ENCODE measurements around the gene PIK3R6. TPM values are rescaled to one million over a fixed set of nuclear protein-coding genes. Genes with fewer than 3 reads are reported as not detected.

The PIK3R6 gene
- total RNA-seq, 1 experiment from 2014 or later = not detected

DNA sequence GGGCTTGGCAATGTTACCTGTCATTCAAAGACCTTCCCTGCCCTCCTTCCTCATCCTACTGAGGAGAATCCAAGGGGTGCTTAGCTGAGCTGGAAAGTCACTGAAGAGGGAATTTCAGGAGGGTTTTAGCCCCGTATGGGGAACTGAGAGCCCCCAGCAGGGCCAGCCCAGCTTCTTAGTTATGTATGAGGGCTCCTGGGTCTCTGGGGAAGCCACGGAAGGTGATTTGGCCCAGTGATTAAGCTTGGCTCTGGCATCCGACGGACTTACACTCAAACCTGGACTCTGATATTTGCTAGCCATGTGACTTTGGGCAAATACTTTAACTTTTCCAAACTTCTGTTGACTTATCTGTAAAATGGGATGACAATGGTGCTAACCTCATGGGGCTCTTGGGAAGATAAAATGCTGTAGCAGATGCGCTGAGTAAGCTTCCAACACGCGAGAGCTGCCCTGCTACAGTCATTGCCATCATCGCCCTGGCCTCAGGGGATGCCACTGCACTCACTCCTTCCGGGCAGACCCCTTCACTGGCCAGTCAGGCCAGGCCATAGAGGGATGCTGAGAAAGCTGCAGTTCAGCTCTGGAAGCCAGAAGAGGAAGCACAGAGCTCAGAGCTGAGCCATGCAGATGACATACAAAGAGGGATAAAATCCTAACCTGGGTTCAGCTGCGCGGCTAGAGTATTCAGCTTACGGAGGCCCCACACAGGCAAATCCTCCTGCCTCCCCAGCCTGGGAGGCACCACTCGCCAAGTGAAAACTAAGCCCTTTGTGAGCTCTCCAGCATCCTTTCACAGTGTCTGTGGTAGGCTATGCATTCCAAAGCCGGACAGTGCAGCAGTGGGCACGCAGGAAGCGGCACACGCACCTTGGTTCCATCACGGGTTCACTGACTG, 44.9 kb upstream of the PIK3R6 start:
- Histone ChIP-seq H3K27me3 (ENCODE audit: low read length) (peaks cover 8% of the 10 kb centered on the region), H2AFZ (ENCODE audit: low read length) (no peak overlapping the region), H3K4me3 (ENCODE audit: low read length) (no peak overlapping the region), H3K27ac (ENCODE audit: low read length) (no peak overlapping the region), H3K79me2 (ENCODE audit: low read length) (no peaks in the 10 kb centered on the region), H3F3A (ENCODE audit: low read length, unreplicated experiment) (no peaks in the 10 kb centered on the region), H3K9ac (ENCODE audit: low read length) (no peak overlapping the region), H4K20me1 (ENCODE audit: low read length) (no peaks in the 10 kb centered on the region), H3K4me2 (ENCODE audit: low read length) (no peak overlapping the region), H3K9me2 (replicated peaks; ENCODE audit: low read length) (no peaks in the 10 kb centered on the region), H3K9me3 (ENCODE audit: low read length) (no peaks in the 10 kb centered on the region), H3K36me3 (ENCODE audit: low read depth, low read length) (no peaks in the 10 kb centered on the region), H3K4me1 (ENCODE audit: insufficient read depth, low read length) (peaks cover 9% of the 10 kb centered on the region)
- CTCF ChIA-PET = interaction anchor here (0.7 kb wide), 1 partner anchor 247 kb away, joined by 4 read pairs; no protein-coding TSS in a partner anchor
- DNase-seq = no peak
- no peak for ATAC-seq
- TF ChIP-seq EZH2phosphoT487 (IDR thresholded peaks at IDR 0.05; ENCODE audit: borderline replicate concordance, low read length) (no peak), EZH2 (IDR thresholded peaks at IDR 0.05; ENCODE audit: low read length, unreplicated experiment) (no peak)
- TF ChIP-seq, protein P1, sequence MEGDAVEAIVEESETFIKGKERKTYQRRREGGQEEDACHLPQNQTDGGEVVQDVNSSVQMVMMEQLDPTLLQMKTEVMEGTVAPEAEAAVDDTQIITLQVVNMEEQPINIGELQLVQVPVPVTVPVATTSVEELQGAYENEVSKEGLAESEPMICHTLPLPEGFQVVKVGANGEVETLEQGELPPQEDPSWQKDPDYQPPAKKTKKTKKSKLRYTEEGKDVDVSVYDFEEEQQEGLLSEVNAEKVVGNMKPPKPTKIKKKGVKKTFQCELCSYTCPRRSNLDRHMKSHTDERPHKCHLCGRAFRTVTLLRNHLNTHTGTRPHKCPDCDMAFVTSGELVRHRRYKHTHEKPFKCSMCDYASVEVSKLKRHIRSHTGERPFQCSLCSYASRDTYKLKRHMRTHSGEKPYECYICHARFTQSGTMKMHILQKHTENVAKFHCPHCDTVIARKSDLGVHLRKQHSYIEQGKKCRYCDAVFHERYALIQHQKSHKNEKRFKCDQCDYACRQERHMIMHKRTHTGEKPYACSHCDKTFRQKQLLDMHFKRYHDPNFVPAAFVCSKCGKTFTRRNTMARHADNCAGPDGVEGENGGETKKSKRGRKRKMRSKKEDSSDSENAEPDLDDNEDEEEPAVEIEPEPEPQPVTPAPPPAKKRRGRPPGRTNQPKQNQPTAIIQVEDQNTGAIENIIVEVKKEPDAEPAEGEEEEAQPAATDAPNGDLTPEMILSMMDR (conservative IDR thresholded peaks at IDR 0.05; ENCODE audit: low read depth, low read length) = no peak
- POLR2A ChIA-PET (ENCODE audit: unreplicated experiment) = no interaction called here
- intact Hi-C loops (cut with micrococcal nuclease) = no loop called here
- no TSS peak for BruUV-seq (replicated peaks)

DNA sequence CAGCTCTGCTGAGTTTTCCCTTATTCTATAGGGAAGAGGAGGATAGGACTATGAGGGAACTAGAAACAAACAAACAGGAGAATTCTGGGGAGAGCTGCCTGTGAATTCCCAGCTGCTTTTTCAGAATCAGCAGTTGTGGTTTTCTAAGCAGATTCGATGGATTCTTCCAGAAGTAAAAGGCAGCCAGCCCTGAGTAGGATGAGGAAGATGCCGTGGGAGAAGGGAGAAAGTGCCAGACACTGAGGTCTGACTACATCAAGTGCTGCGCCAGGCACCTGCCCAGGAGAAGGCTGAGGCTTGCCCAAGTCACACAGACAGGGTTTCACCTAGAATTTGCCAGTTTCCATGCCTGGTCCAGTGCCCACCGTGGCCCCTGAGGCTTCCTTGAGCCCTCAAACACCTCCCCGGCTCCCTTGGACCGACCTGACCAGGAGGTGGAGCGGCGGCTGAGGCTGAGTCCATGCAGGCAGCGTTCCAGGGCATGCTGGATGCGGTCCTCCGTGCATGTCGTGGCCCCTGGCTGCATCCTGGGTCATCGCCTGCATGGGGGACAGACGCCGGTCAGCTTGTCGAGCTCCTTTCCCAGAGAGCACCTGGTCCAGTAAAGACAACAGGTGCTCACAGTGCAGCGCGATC, 43.6 kb upstream of the PIK3R6 start:
- H3K9ac ChIP-seq (ENCODE audit: low read length) = no peak overlapping the region
- H2AFZ ChIP-seq (ENCODE audit: low read length) = no peak overlapping the region
- peaks cover 8% of the 10 kb centered on the region for H3K4me1 ChIP-seq (ENCODE audit: insufficient read depth, low read length)
- H3K4me3 ChIP-seq (ENCODE audit: low read length) = no peak overlapping the region
- intact Hi-C loops (cut with micrococcal nuclease) = no loop called here
- H3K79me2 ChIP-seq (ENCODE audit: low read length) = no peaks in the 10 kb centered on the region
- no peaks in the 10 kb centered on the region for H4K20me1 ChIP-seq (ENCODE audit: low read length)
- H3K27ac ChIP-seq (ENCODE audit: low read length) = no peak overlapping the region
- H3K27me3 ChIP-seq (ENCODE audit: low read length) = peaks cover 8% of the 10 kb centered on the region
- no peaks in the 10 kb centered on the region for H3F3A ChIP-seq (ENCODE audit: low read length, unreplicated experiment)
- ChIA-PET POLR2A (ENCODE audit: unreplicated experiment) (no interaction called here), CTCF (interaction anchor here (0.7 kb wide), 1 partner anchor 248 kb away, joined by 4 read pairs; no protein-coding TSS in a partner anchor)
- BruUV-seq (replicated peaks) = no TSS peak
- DNase-seq (no peak), ATAC-seq (no peak)
- no peak for TF ChIP-seq EZH2phosphoT487 (IDR thresholded peaks at IDR 0.05; ENCODE audit: borderline replicate concordance, low read length)
- TF ChIP-seq, protein P1 (conservative IDR thresholded peaks at IDR 0.05; ENCODE audit: low read depth, low read length) = no peak
- no peak for TF ChIP-seq EZH2 (IDR thresholded peaks at IDR 0.05; ENCODE audit: low read length, unreplicated experiment)
- no peaks in the 10 kb centered on the region for H3K9me2 ChIP-seq (replicated peaks; ENCODE audit: low read length)
- H3K4me2 ChIP-seq (ENCODE audit: low read length) = no peak overlapping the region
- H3K9me3 ChIP-seq (ENCODE audit: low read length) = no peaks in the 10 kb centered on the region
- no peaks in the 10 kb centered on the region for H3K36me3 ChIP-seq (ENCODE audit: low read depth, low read length)

All from PC-3 (cell line).